ENCODE results near the gene RSPH4A.
A peak's percentile ranks its signal among the peaks of the same experiment; 100 is the strongest.

The RSPH4A gene

GRCh38 chr6:116570856-116571682 lies 45.2 kb upstream of the RSPH4A start, which contains the start of gene RWDD1:
Gene RWDD1 (plus strand): TSS chr6:116571504. CDS start chr6:116571583, 79 bp downstream.
- Histone ChIP-seq H3K36me3 (replicated peaks in 1 of 2; ENCODE audit: control insufficient read depth in 2 of 2, insufficient read depth in 2 of 2, low read length in 2 of 2) (peaks cover 0 to 23% of the 10 kb centered on the region in 2 donors), H3K4me3 (ENCODE audit: low read length in 2 of 2) (peak within 1 kb of the TSS; percentile 95), H3K9me3 (replicated peaks in 1 of 2; ENCODE audit: control insufficient read depth in 2 of 2, insufficient read depth in 1 of 2, low read depth in 1 of 2, low read length in 2 of 2) (no peaks in the 10 kb centered on the region), H3K9ac (ENCODE audit: low read depth, low read length, poor library complexity) (peak within 1 kb of the TSS; percentile 95), H3K27me3 (ENCODE audit: control insufficient read depth in 3 of 3, insufficient read depth in 3 of 3, low read depth in 1 of 3, low read length in 3 of 3) (no peaks in the 10 kb centered on the region), H3K27ac (replicated peaks; ENCODE audit: low read length) (peak within 1 kb of the TSS; percentile 83), H2AK5ac (ENCODE audit: low read depth, low read length) (no peak within 1 kb of the TSS), H4K8ac (ENCODE audit: low read depth, low read length) (no peak within 1 kb of the TSS), H3K18ac (ENCODE audit: low read length) (peak within 1 kb of the TSS; percentile 93), H2BK5ac (ENCODE audit: low read length) (no peak within 1 kb of the TSS), H3K23ac (ENCODE audit: low read depth, low read length, poor library complexity) (peak within 1 kb of the TSS; percentile 50), H2BK120ac (ENCODE audit: low read depth, low read length) (no peak within 1 kb of the TSS), H3K4me1 (ENCODE audit: control insufficient read depth in 2 of 2, insufficient read depth in 1 of 2, low read depth in 1 of 2, low read length in 2 of 2) (peaks cover 3 to 4% of the 10 kb centered on the region in 2 donors), H3K4ac (ENCODE audit: low read length) (no peak within 1 kb of the TSS), H2BK15ac (ENCODE audit: low read length) (no peak within 1 kb of the TSS), H2AFZ (ENCODE audit: low read length) (peak within 1 kb of the TSS; percentile 94), H3K79me1 (ENCODE audit: low read depth, low read length) (no peaks in the 10 kb centered on the region), H2BK12ac (ENCODE audit: low read length) (no peak within 1 kb of the TSS), H3K14ac (ENCODE audit: low read length) (no peak within 1 kb of the TSS), H3K4me2 (ENCODE audit: insufficient read depth, low read length, poor library complexity, severe bottlenecking) (peak within 1 kb of the TSS; percentile 66), H4K91ac (ENCODE audit: low read depth, low read length, poor library complexity) (no peak within 1 kb of the TSS)
- WGBS, 2 donors (ENCODE audit: extremely low coverage in 2 of 2, insufficient read length in 2 of 2, insufficient replicate concordance in 1 of 2), result no CpG with 5 or more reads among the region's 62 CpGs
- peak; percentile 98 for DNase-seq (ENCODE audit: low spot score)

GRCh38 chr6:116571683-116572000 lies 44.6 kb upstream of the RSPH4A start:
- no peak overlapping the region for H2BK12ac ChIP-seq (ENCODE audit: low read length)
- peak overlapping the region; percentile 41 for H3K4me2 ChIP-seq (ENCODE audit: insufficient read depth, low read length, poor library complexity, severe bottlenecking)
- no peak overlapping the region for H4K91ac ChIP-seq (ENCODE audit: low read depth, low read length, poor library complexity)
- peaks cover 3 to 4% of the 10 kb centered on the region in 2 donors for H3K4me1 ChIP-seq (ENCODE audit: control insufficient read depth in 2 of 2, insufficient read depth in 1 of 2, low read depth in 1 of 2, low read length in 2 of 2)
- H3K79me1 ChIP-seq (ENCODE audit: low read depth, low read length), result no peaks in the 10 kb centered on the region
- peak overlapping the region; percentile 81 for H3K27ac ChIP-seq (replicated peaks; ENCODE audit: low read length)
- no peak overlapping the region for H4K8ac ChIP-seq (ENCODE audit: low read depth, low read length)
- peak overlapping the region; percentile 88 to 95 for H3K4me3 ChIP-seq (ENCODE audit: low read length in 2 of 2)
- H3K23ac ChIP-seq (ENCODE audit: low read depth, low read length, poor library complexity), result peak overlapping the region; percentile 50
- no peak overlapping the region for H2BK15ac ChIP-seq (ENCODE audit: low read length)
- H3K14ac ChIP-seq (ENCODE audit: low read length), result no peak overlapping the region
- peak overlapping the region; percentile 93 for H2AFZ ChIP-seq (ENCODE audit: low read length)
- H3K18ac ChIP-seq (ENCODE audit: low read length), result peak overlapping the region; percentile 93
- no peak overlapping the region for H2BK5ac ChIP-seq (ENCODE audit: low read length)
- no peak overlapping the region for H2AK5ac ChIP-seq (ENCODE audit: low read depth, low read length)
- H2BK120ac ChIP-seq (ENCODE audit: low read depth, low read length), result no peak overlapping the region
- H3K4ac ChIP-seq (ENCODE audit: low read length), result no peak overlapping the region
- H3K36me3 ChIP-seq (replicated peaks in 1 of 2; ENCODE audit: control insufficient read depth in 2 of 2, insufficient read depth in 2 of 2, low read length in 2 of 2), result peaks cover 0 to 28% of the 10 kb centered on the region in 2 donors
- WGBS, 2 donors (ENCODE audit: extremely low coverage in 2 of 2, insufficient read length in 2 of 2, insufficient replicate concordance in 1 of 2), result no CpG with 5 or more reads among the region's 12 CpGs
- no peak for DNase-seq (ENCODE audit: low spot score)
- H3K9ac ChIP-seq (ENCODE audit: low read depth, low read length, poor library complexity), result peak overlapping the region; percentile 95
- H3K9me3 ChIP-seq (replicated peaks in 1 of 2; ENCODE audit: control insufficient read depth in 2 of 2, insufficient read depth in 1 of 2, low read depth in 1 of 2, low read length in 2 of 2), result no peaks in the 10 kb centered on the region
- H3K27me3 ChIP-seq (ENCODE audit: control insufficient read depth in 3 of 3, insufficient read depth in 3 of 3, low read depth in 1 of 3, low read length in 3 of 3), result no peaks in the 10 kb centered on the region

GRCh38 chr6:116572162-116572561 lies 44.1 kb upstream of the RSPH4A start:
- H3K14ac ChIP-seq (ENCODE audit: low read length), result no peak overlapping the region
- no peaks in the 10 kb centered on the region for H3K9me3 ChIP-seq (replicated peaks in 1 of 2; ENCODE audit: control insufficient read depth in 2 of 2, insufficient read depth in 1 of 2, low read depth in 1 of 2, low read length in 2 of 2)
- H3K36me3 ChIP-seq (replicated peaks in 1 of 2; ENCODE audit: control insufficient read depth in 2 of 2, insufficient read depth in 2 of 2, low read length in 2 of 2), result peaks cover 0 to 34% of the 10 kb centered on the region in 2 donors
- peak overlapping the region; percentile 88 to 95 for H3K4me3 ChIP-seq (ENCODE audit: low read length in 2 of 2)
- H4K91ac ChIP-seq (ENCODE audit: low read depth, low read length, poor library complexity), result no peak overlapping the region
- no peak overlapping the region for H2BK12ac ChIP-seq (ENCODE audit: low read length)
- WGBS, 2 donors (ENCODE audit: extremely low coverage in 2 of 2, insufficient read length in 2 of 2, insufficient replicate concordance in 1 of 2), result no CpG with 5 or more reads among the region's 7 CpGs
- no peak overlapping the region for H3K9ac ChIP-seq (ENCODE audit: low read depth, low read length, poor library complexity)
- no peak overlapping the region for H3K23ac ChIP-seq (ENCODE audit: low read depth, low read length, poor library complexity)
- DNase-seq (ENCODE audit: low spot score), result no peak
- H3K27ac ChIP-seq (replicated peaks; ENCODE audit: low read length), result no peak overlapping the region
- no peaks in the 10 kb centered on the region for H3K79me1 ChIP-seq (ENCODE audit: low read depth, low read length)
- H3K4me1 ChIP-seq (ENCODE audit: control insufficient read depth in 2 of 2, insufficient read depth in 1 of 2, low read depth in 1 of 2, low read length in 2 of 2), result peaks cover 3 to 4% of the 10 kb centered on the region in 2 donors
- H2BK15ac ChIP-seq (ENCODE audit: low read length), result no peak overlapping the region
- no peak overlapping the region for H3K4ac ChIP-seq (ENCODE audit: low read length)
- H4K8ac ChIP-seq (ENCODE audit: low read depth, low read length), result no peak overlapping the region
- peak overlapping the region; percentile 66 for H3K4me2 ChIP-seq (ENCODE audit: insufficient read depth, low read length, poor library complexity, severe bottlenecking)
- H3K18ac ChIP-seq (ENCODE audit: low read length), result no peak overlapping the region
- no peak overlapping the region for H2AK5ac ChIP-seq (ENCODE audit: low read depth, low read length)
- peak overlapping the region; percentile 93 for H2AFZ ChIP-seq (ENCODE audit: low read length)
- no peaks in the 10 kb centered on the region for H3K27me3 ChIP-seq (ENCODE audit: control insufficient read depth in 3 of 3, insufficient read depth in 3 of 3, low read depth in 1 of 3, low read length in 3 of 3)
- H2BK5ac ChIP-seq (ENCODE audit: low read length), result no peak overlapping the region
- no peak overlapping the region for H2BK120ac ChIP-seq (ENCODE audit: low read depth, low read length)

- Histone ChIP-seq H2AFZ (ENCODE audit: low read length) (no peak overlapping the region), H3K18ac (ENCODE audit: low read length) (no peak overlapping the region), H4K91ac (ENCODE audit: low read depth, low read length, poor library complexity) (no peak overlapping the region), H3K36me3 (replicated peaks in 1 of 2; ENCODE audit: control insufficient read depth in 2 of 2, insufficient read depth in 2 of 2, low read length in 2 of 2) (peaks cover 0 to 55% of the 10 kb centered on the region in 2 donors), H2BK120ac (ENCODE audit: low read depth, low read length) (no peak overlapping the region), H3K4ac (ENCODE audit: low read length) (no peak overlapping the region), H2BK5ac (ENCODE audit: low read length) (no peak overlapping the region), H3K4me3 (ENCODE audit: low read length in 2 of 2) (no peak overlapping the region), H3K27ac (replicated peaks; ENCODE audit: low read length) (no peak overlapping the region), H3K27me3 (ENCODE audit: control insufficient read depth in 3 of 3, insufficient read depth in 3 of 3, low read depth in 1 of 3, low read length in 3 of 3) (no peaks in the 10 kb centered on the region), H2BK12ac (ENCODE audit: low read length) (no peak overlapping the region), H2BK15ac (ENCODE audit: low read length) (no peak overlapping the region), H2AK5ac (ENCODE audit: low read depth, low read length) (no peak overlapping the region), H3K9me3 (replicated peaks in 1 of 2; ENCODE audit: control insufficient read depth in 2 of 2, insufficient read depth in 1 of 2, low read depth in 1 of 2, low read length in 2 of 2) (no peaks in the 10 kb centered on the region), H3K14ac (ENCODE audit: low read length) (no peak overlapping the region), H3K79me1 (ENCODE audit: low read depth, low read length) (no peaks in the 10 kb centered on the region), H3K4me1 (ENCODE audit: control insufficient read depth in 2 of 2, insufficient read depth in 1 of 2, low read depth in 1 of 2, low read length in 2 of 2) (peaks cover 0 to 3% of the 10 kb centered on the region in 2 donors), H4K8ac (ENCODE audit: low read depth, low read length) (no peak overlapping the region), H3K4me2 (ENCODE audit: insufficient read depth, low read length, poor library complexity, severe bottlenecking) (no peak overlapping the region), H3K9ac (ENCODE audit: low read depth, low read length, poor library complexity) (no peak overlapping the region), H3K23ac (ENCODE audit: low read depth, low read length, poor library complexity) (no peak overlapping the region)
- no peak for DNase-seq (ENCODE audit: low spot score)
- WGBS, 2 donors (ENCODE audit: extremely low coverage in 2 of 2, insufficient read length in 2 of 2, insufficient replicate concordance in 1 of 2), result no CpG with 5 or more reads among the region's 2 CpGs
These were observed 41.1 kb upstream of the RSPH4A start for GRCh38 chr6:116575227-116575626.
